Transverse colon (tissue), 4 donors: ENCODE measurements around the gene PROX1.

Source experiments
- CTCF ChIP-seq, 5 experiments: fragments of 200-600 bp in 3 of 5; fragments of 450-650 bp in 2 of 5; sonication (generic) in 3 of 5; IDR thresholded peaks; 1 replicate in 2 of 5; 2 replicates in 3 of 5; pipeline ENCODE4 v1.5.1; 2016 to 2017; ENCODE audit warnings: antibody characterized with exemption in 5 of 5, inconsistent platforms in 3 of 5, mild to moderate bottlenecking in 2 of 5, moderate library complexity in 1 of 5
- POLR2A ChIP-seq: fragments of 450-650 bp; IDR thresholded peaks from one replicate; pipeline ENCODE4 v1.6.1; 2016; ENCODE audit warnings: antibody characterized with exemption, mild to moderate bottlenecking, moderate library complexity
- POLR2AphosphoS5 ChIP-seq, 3 donors: sonication (generic); formaldehyde crosslinking; IDR thresholded peaks; one replicate each; pipeline ENCODE4 v1.6.1; 2016; ENCODE audit warnings: antibody characterized with exemption in 3 of 3

- TF ChIP-seq POLR2A (no peak), CTCF (IDR thresholded peaks at IDR 0.05) (no peak), POLR2AphosphoS5 (IDR thresholded peaks at IDR 0.05) (no peak)
These were observed 88.4 kb downstream of the PROX1 start for GRCh38 chr1:214075999-214076707.
